ENCODE results near the gene BCKDHA.

GRCh38 chr19:41456342-41456918 lies 58.8 kb downstream of the BCKDHA start:
- TF ChIP-seq CTCF (IDR thresholded peaks at IDR 0.05; ENCODE audit: low read length): no peak
- TF ChIP-seq EZH2 (optimal IDR thresholded peaks at IDR 0.05; ENCODE audit: low read depth, low read length): no peak

Data from MM.1S (cell line).